AG10803 (cell line): ENCODE measurements around the gene RPL10A.

ENCODE experiments used
- DNase-seq: peaks from one replicate; pipeline ENCODE4 v3.0.0; 2010; ENCODE audit warnings: low read depth
- H3K4me3 ChIP-seq: 2 replicates; pipeline ENCODE4 v1.5.1; 2011; ENCODE audit warnings: mild to moderate bottlenecking, low read length, control low read depth
- TF ChIP-seq, protein P1 (sequence below): conservative IDR thresholded peaks from 2 replicates; pipeline ENCODE4 v1.5.1; 2011; ENCODE audit warnings: mild to moderate bottlenecking, low read length, control low read depth, inconsistent platforms

The RPL10A gene

DNA sequence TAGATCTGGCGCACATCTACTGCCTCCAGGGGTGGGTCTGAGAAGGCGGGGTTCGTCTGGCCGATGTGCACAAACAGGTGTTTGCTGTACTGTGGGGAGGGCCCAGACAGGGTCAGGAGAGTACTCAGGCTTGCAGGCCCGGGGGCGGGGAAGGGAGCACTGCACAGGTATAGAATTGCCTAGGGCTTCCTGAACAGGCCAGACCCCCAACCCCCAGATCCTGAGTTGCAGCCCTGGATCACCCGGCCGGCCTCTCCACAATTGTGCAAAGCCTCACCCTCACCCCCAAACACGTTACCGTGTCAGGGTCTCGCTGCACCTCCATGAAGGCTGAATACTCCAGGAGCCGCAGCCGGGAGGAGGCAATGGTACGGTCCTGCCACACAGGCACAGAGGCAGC lies 7.8 kb downstream of the RPL10A start:
- no peak for DNase-seq

GRCh38 chr6:35477028-35477427 lies 8.8 kb downstream of the RPL10A start:
- H3K4me3 ChIP-seq, result no peak overlapping the region
- TF ChIP-seq, protein P1, sequence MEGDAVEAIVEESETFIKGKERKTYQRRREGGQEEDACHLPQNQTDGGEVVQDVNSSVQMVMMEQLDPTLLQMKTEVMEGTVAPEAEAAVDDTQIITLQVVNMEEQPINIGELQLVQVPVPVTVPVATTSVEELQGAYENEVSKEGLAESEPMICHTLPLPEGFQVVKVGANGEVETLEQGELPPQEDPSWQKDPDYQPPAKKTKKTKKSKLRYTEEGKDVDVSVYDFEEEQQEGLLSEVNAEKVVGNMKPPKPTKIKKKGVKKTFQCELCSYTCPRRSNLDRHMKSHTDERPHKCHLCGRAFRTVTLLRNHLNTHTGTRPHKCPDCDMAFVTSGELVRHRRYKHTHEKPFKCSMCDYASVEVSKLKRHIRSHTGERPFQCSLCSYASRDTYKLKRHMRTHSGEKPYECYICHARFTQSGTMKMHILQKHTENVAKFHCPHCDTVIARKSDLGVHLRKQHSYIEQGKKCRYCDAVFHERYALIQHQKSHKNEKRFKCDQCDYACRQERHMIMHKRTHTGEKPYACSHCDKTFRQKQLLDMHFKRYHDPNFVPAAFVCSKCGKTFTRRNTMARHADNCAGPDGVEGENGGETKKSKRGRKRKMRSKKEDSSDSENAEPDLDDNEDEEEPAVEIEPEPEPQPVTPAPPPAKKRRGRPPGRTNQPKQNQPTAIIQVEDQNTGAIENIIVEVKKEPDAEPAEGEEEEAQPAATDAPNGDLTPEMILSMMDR, result no peak
- no peak for DNase-seq

More for the DNA sequence above, 7.8 kb downstream of the RPL10A start:
- H3K4me3 ChIP-seq, result no peak overlapping the region
- TF ChIP-seq, protein P1, result no peak

DNA sequence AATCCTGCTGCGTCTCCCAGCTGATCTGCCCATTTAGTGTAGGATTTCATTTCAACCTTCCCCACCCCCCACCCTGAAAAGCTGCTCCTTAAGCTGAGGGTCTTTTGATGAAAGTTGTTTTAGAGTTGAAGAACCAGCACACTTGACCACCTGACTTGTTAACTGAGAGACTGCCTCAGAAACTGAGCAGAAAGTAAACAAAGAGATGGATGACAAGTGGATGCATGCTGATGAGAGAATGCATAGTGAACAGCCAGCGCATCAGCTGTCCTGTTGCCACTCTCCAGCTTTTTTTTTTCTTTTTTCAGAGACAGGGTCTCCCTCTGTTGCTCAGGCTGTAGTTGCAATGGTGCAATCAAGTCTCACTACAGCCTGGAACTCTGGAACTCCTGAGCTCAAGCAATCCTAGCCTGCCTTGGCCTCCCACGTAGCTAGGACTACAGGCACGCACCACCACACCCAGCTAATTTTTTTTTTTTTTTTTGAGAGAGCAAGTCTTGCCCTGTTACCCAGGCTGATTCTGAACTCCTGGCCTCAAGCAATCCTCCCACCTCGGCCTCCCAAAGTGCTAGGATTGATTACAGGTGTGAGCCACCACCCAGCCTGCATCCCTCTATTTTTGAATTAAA lies 9.5 kb downstream of the RPL10A start:
- no peak overlapping the region for H3K4me3 ChIP-seq
- no peak for DNase-seq
- TF ChIP-seq, protein P1, result no peak

DNA sequence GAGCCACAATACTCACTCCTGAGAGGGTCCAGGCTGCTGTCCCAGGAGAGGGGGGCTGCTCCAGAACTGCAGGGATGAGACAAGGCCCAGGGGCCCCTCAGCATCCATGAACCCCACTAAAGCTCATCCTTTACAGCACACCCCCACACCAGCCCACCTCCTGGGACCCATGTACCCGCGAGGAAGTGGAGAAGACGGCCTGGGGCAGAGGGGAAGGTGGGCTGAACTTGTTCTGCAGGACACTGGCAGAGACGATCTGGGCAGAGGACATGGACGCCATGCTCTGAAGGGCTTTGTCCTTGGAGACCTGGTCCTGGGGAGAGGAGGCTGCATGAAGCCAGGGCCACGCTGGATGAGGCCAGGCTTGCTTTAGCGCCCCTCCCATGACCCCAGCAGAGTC lies 10.1 kb downstream of the RPL10A start:
- H3K4me3 ChIP-seq, result no peak overlapping the region
- TF ChIP-seq, protein P1, result no peak
- DNase-seq, result no peak

GRCh38 chr6:35480176-35480575 lies 12.0 kb downstream of the RPL10A start:
- no peak overlapping the region for H3K4me3 ChIP-seq
- DNase-seq, result no peak
- TF ChIP-seq, protein P1, result no peak

GRCh38 chr6:35481226-35481625 lies 13.0 kb downstream of the RPL10A start:
- no peak overlapping the region for H3K4me3 ChIP-seq
- DNase-seq, result no peak
- TF ChIP-seq, protein P1, result no peak

DNA sequence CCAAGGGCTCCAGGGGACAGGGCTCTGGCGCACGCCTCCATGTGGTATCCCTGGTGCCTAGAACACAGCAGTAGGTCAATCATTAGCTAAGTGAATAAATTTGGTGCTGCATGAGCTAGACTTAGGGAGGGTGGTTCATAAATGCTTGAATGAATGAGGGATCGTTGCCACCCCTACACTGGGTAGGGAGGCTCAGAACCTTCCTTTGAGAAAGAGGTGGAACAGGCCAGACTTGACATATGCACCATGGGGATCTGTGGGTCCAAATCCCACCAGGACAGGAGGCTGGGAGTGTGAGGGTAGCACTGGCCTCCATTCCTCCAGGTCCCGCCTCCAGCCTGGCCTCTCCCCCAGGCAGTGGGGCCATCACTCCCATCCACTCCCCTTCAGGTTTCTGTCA lies 14.9 kb downstream of the RPL10A start:
- H3K4me3 ChIP-seq, result no peak overlapping the region
- TF ChIP-seq, protein P1, result no peak
- no peak for DNase-seq
